K562 (cell line): ENCODE results near the gene ACSL6. TPM values are rescaled to one million over a fixed set of nuclear protein-coding genes. Genes with fewer than 3 reads are reported as not detected.

Experiments
- ATAC-seq: fragments of 200-7000 bp; cut with Tn5 transposase; 3 replicates; pipeline ENCODE4 v1.9.1; 2020; ENCODE audit warnings: moderate library complexity
- BruUV-seq: library from RNA; stranded (reverse); fragments of 400-500 nt; replicated peaks from 2 replicates; lab custom pipeline; 2021; lab: Mats Ljungman, UMichigan
- CTCF ChIA-PET: fragments of 300-600 bp; formaldehyde crosslinking; extraction: SDS; loops from one replicate; lab custom pipeline; 2021; ENCODE audit warnings: low intra/inter-chr PET ratio; lab: Yijun Ruan, JAX
- POLR2A ChIA-PET: fragments of 300-600, 350-650 bp; sonication (Branson Sonifier 250); formaldehyde crosslinking; extraction: SDS; loops from one replicate; lab custom pipeline; 2021; ENCODE audit warnings: antibody characterized with exemption, inconsistent platforms; lab: Yijun Ruan, JAX
- DNase-seq, 4 experiments: peaks; one replicate each; pipeline versions ENCODE4 v3.0.0 to v3.0.0-alpha.2; 2011 to 2018; ENCODE audit warnings: low spot score in 3 of 4, mixed read lengths in 3 of 4; ENCODE audit errors: extremely low read depth in 1 of 4
- FAIRE-seq: peaks from 2 replicates; lab custom pipeline; 2011; peaks lifted over from hg19 to GRCh38; lab: Jason Lieb, UNC
- H2AFZ ChIP-seq: 2 replicates; pipeline ENCODE4 v1.6.0; 2011; ENCODE audit warnings: low read depth, low read length, control low read depth, inconsistent platforms
- H3K27ac ChIP-seq: fragments of 200-600 bp; 3 replicates; pipeline ENCODE4 v1.8.0; 2011; ENCODE audit warnings: low read depth, mild to moderate bottlenecking, control low read depth, inconsistent platforms, low read length, moderate library complexity, mixed read lengths; ENCODE audit errors: extremely low read depth
- H3K27me3 ChIP-seq, 2 experiments: fragments of 300-600 bp in 1 of 2; 2 replicates in 1 of 2; 3 replicates in 1 of 2; pipeline versions ENCODE4 v1.6.0 to v1.8.0; 2011; ENCODE audit warnings: inconsistent platforms in 2 of 2, low read length in 2 of 2, mild to moderate bottlenecking in 1 of 2, mixed read lengths in 1 of 2, moderate library complexity in 1 of 2; ENCODE audit not compliant: control insufficient read depth in 2 of 2, insufficient read depth in 2 of 2
- H3K36me3 ChIP-seq: fragments of 300-600 bp; 3 replicates; pipeline ENCODE4 v1.8.0; 2011; ENCODE audit warnings: mild to moderate bottlenecking, low read length, inconsistent platforms; ENCODE audit not compliant: control insufficient read depth, insufficient read depth
- H3K4me1 ChIP-seq, 2 experiments: fragments of 200-600 bp in 1 of 2; replicated peaks in 1 of 2; 2 replicates in 1 of 2; 3 replicates in 1 of 2; pipeline versions ENCODE4 v1.5.1 to v1.8.0; 2011; ENCODE audit warnings: inconsistent platforms in 2 of 2, low read length in 2 of 2, mild to moderate bottlenecking in 1 of 2, mixed read lengths in 1 of 2, moderate library complexity in 1 of 2; ENCODE audit not compliant: control insufficient read depth in 2 of 2, insufficient read depth in 2 of 2
- H3K4me2 ChIP-seq: 2 replicates; pipeline ENCODE4 v1.6.1; 2011; ENCODE audit warnings: low read length, control low read depth, inconsistent platforms, mixed read lengths; ENCODE audit not compliant: insufficient read depth
- H3K4me3 ChIP-seq: fragments of 200-600 bp; sonication (generic), shearing (Covaris generic); 2 replicates; pipeline ENCODE4 v1.5.1; 2016; ENCODE audit warnings: control low read depth, inconsistent platforms
- H3K79me2 ChIP-seq: fragments of 200-600 bp; 3 replicates; pipeline ENCODE4 v1.8.0; 2011; ENCODE audit warnings: low read length, inconsistent platforms; ENCODE audit not compliant: control insufficient read depth, insufficient read depth
- H3K9ac ChIP-seq, 2 experiments: 2 replicates each; pipeline versions ENCODE4 v1.6.0 to v1.6.1; 2011; ENCODE audit warnings: low read depth in 2 of 2, low read length in 2 of 2, control low read depth in 1 of 2, inconsistent platforms in 1 of 2, mild to moderate bottlenecking in 1 of 2, mixed read lengths in 1 of 2; ENCODE audit not compliant: insufficient read depth in 1 of 2
- H3K9me1 ChIP-seq: one replicate; pipeline ENCODE4 v1.6.0; 2011; ENCODE audit warnings: inconsistent platforms, mild to moderate bottlenecking, low read length, moderate library complexity; ENCODE audit not compliant: control insufficient read depth, insufficient read depth
- H3K9me3 ChIP-seq: replicated peaks from 2 replicates; pipeline ENCODE4 v1.5.1; 2011; ENCODE audit warnings: low read depth, low read length, inconsistent platforms; ENCODE audit not compliant: control insufficient read depth, insufficient read depth
- H4K20me1 ChIP-seq: replicated peaks from 2 replicates; pipeline ENCODE4 v1.6.1; 2011; ENCODE audit warnings: low read length, inconsistent platforms, mixed read lengths; ENCODE audit not compliant: control insufficient read depth, insufficient read depth
- ARID3A ChIP-seq: IDR thresholded peaks from 2 replicates; pipeline ENCODE4 v1.6.1; 2012; ENCODE audit warnings: low read depth, low read length, improper control_type of control experiment, borderline replicate concordance
- ATF6 ChIP-seq: sonication (generic); formaldehyde crosslinking; IDR thresholded peaks from 2 replicates; pipeline ENCODE4 v1.4.0; 2020; ENCODE audit warnings: mild to moderate bottlenecking, missing genetic modification reagents
- EGR1 ChIP-seq: fragments of 450-650 bp; conservative IDR thresholded peaks from 2 replicates; pipeline ENCODE4 v1.6.1; 2017; ENCODE audit warnings: mild to moderate bottlenecking
- HDGF ChIP-seq: fragments of 450-650 bp; IDR thresholded peaks from 2 replicates; pipeline ENCODE4 v1.6.1; 2016
- HNRNPL ChIP-seq: fragments of 200-400 bp; formaldehyde crosslinking; IDR thresholded peaks from 2 replicates; pipeline ENCODE4 v1.6.1; 2017; ENCODE audit warnings: low read depth, mild to moderate bottlenecking, low read length
- MNT ChIP-seq, 2 experiments: fragments of 450-650 bp; conservative IDR thresholded peaks; 2 replicates each; pipeline ENCODE4 v1.6.1; 2017; ENCODE audit warnings: mild to moderate bottlenecking in 2 of 2, moderate library complexity in 2 of 2
- NFE2L1 ChIP-seq: fragments of 450-650 bp; IDR thresholded peaks from 2 replicates; pipeline ENCODE4 v1.6.1; 2016; ENCODE audit warnings: missing genetic modification characterization, low read depth, mild to moderate bottlenecking, missing compliant biosample characterization, moderate library complexity, borderline replicate concordance
- PHB2 ChIP-seq: fragments of 450-650 bp; IDR thresholded peaks from 2 replicates; pipeline ENCODE4 v1.6.1; 2017; ENCODE audit warnings: low read depth
- TAF9B ChIP-seq: fragments of 450-650 bp; IDR thresholded peaks from 2 replicates; pipeline ENCODE4 v1.6.1; 2018; ENCODE audit warnings: mild to moderate bottlenecking; ENCODE audit not compliant: partially characterized antibody
- TBP ChIP-seq: optimal IDR thresholded peaks from 2 replicates; pipeline ENCODE3; 2011; ENCODE audit warnings: low read depth, low read length, improper control_type of control experiment
- TFAM ChIP-seq: fragments of 250-450 bp; sonication (Bioruptor Pico); conservative IDR thresholded peaks from 2 replicates; pipeline ENCODE4 v1.5.0; 2021; ENCODE audit warnings: mild to moderate bottlenecking, moderate library complexity
- ZHX1 ChIP-seq: fragments of 150-350 bp; conservative IDR thresholded peaks from 2 replicates; pipeline ENCODE4 v1.6.1; 2014; ENCODE audit warnings: low read length
- ZNF395 ChIP-seq: fragments of 200-800 bp; sonication (Bioruptor generic); IDR thresholded peaks from 2 replicates; pipeline ENCODE4 v1.6.1; 2017; ENCODE audit warnings: missing genetic modification characterization, missing compliant biosample characterization
- WGBS: fragments of 100-300 bp; shearing (Covaris generic); methylation state at CpG from one replicate; pipeline ENCODE4 v1.1.6; 2016; ENCODE audit warnings: low coverage, mixed read lengths; ENCODE audit not compliant: insufficient coverage; ENCODE audit errors: missing lambda C conversion rate; 5-methylcytosine and 5-hydroxymethylcytosine counted together
- in situ Hi-C: fragments of 300-500 bp; cut with MboI; formaldehyde crosslinking; loops from 4 replicates; pipeline ENCODE4 v1.15.0; 2018; ENCODE audit warnings: inconsistent platforms, mixed read lengths
- intact Hi-C: fragments of 100-400 bp; cut with micrococcal nuclease; formaldehyde crosslinking; loops from 2 replicates; pipeline ENCODE4 v1.14.2; 2022
- polyA plus RNA-seq, 8 experiments: library from polyadenylated mRNA; depleted of rRNA in 4 of 8; stranded (reverse) in 5 of 8; unstranded in 3 of 8; fragments of >200 nt; fragmentation: Nextera tagmentation in 2 of 8; fragmentation: Illumina TruSeq in 1 of 8; extraction: Ambion mirVana in 2 of 8; extraction: Trizol in 1 of 8; gene quantifications; 2 replicates each; pipeline versions ENCODE4 v1.2.1 to v1.2.3, GENCODE V29; 2011 to 2014; ENCODE audit warnings: inconsistent platforms in 1 of 8, missing spikeins in 1 of 8
- total RNA-seq, 7 experiments: library from RNA; depleted of rRNA in 6 of 7; stranded (reverse); fragments of >200 nt in 6 of 7; fragmentation: Illumina TruSeq in 2 of 7; extraction: Trizol in 2 of 7; gene quantifications; 2 replicates each; pipeline versions ENCODE4 v1.2.1 to v1.2.3, GENCODE V29; 2011 to 2021; ENCODE audit warnings: low replicate concordance in 1 of 7

The ACSL6 gene
- total and polyA plus RNA-seq, 9 of the 15 experiments (the other 6 are each of a cell fraction or from before 2014, with no cell fraction given), result 0.50 to 1.5 (median 0.69) TPM

GRCh38 chr5:131974622-131974955 lies 36.9 kb downstream of the ACSL6 start:
- CTCF ChIA-PET, result no interaction called here
- Histone ChIP-seq H4K20me1 (no peaks in the 10 kb centered on the region), H3K4me3 (no peak overlapping the region), H3K36me3 (no peaks in the 10 kb centered on the region), H3K27ac (no peak overlapping the region), H3K27me3 (no peaks in the 10 kb centered on the region), H3K4me1 (peaks cover 0 to 3% of the 10 kb centered on the region in 2 experiments; a peak in 1 of 5 replicates), H2AFZ (no peak overlapping the region; the same call in 1 of the 2 replicates), H3K9me3 (no peaks in the 10 kb centered on the region), H3K79me2 (no peaks in the 10 kb centered on the region), H3K4me2 (no peak overlapping the region), H3K9me1 (no peaks in the 10 kb centered on the region), H3K9ac (no peak overlapping the region)
- ATAC-seq, result no peak
- no peak for FAIRE-seq
- no TSS peak for BruUV-seq
- POLR2A ChIA-PET, result no interaction called here
- 57% methylated on average over 5 of the region's 5 CpGs for WGBS
- no peak for DNase-seq
- intact Hi-C loops, result no loop called here
- in situ Hi-C loops, result no loop called here
- TF ChIP-seq HDGF (no peak), MNT (conservative IDR thresholded peaks at IDR 0.05) (no peak), TFAM (no peak), ZNF395 (CRISPR knock-in tag) (no peak), TAF9B (no peak), NFE2L1 (no peak), HNRNPL (no peak), ATF6 (no peak), PHB2 (no peak), ARID3A (no peak), EGR1 (no peak), TBP (no peak), ZHX1 (no peak)
